MG63 (cell line): ENCODE data around the gene TMEM82. TPM values are rescaled to one million over a fixed set of nuclear protein-coding genes. Genes with fewer than 3 reads are reported as not detected.
"Not testable (repeated sequence)": the region's sequence is repeated elsewhere in the genome, so short reads cannot be mapped to it uniquely, and the experiment has no call there.

Experiments used
- DNase-seq: peaks from one replicate; pipeline ENCODE4 v3.0.0-alpha.2; 2020
- H3K27me3 ChIP-seq: fragments of 250-450 bp; sonication (Bioruptor Pico); 2 replicates; pipeline ENCODE4 v1.5.1; 2020; ENCODE audit warnings: mild to moderate bottlenecking, moderate library complexity
- H3K36me3 ChIP-seq: fragments of 250-450 bp; sonication (Bioruptor Pico); 2 replicates; pipeline ENCODE4 v1.5.1; 2020; ENCODE audit warnings: mild to moderate bottlenecking, moderate library complexity
- H3K4me3 ChIP-seq: fragments of 250-450 bp; sonication (Bioruptor Pico); 2 replicates; pipeline ENCODE4 v1.5.1; 2020; ENCODE audit warnings: mild to moderate bottlenecking, moderate library complexity
- H3K9me3 ChIP-seq: fragments of 250-450 bp; sonication (Bioruptor Pico); 2 replicates; pipeline ENCODE4 v1.5.1; 2020; ENCODE audit warnings: mild to moderate bottlenecking, moderate library complexity
- total RNA-seq: library from RNA; depleted of rRNA; stranded (reverse); fragments of >200 nt; shearing (Covaris generic); gene quantifications from 2 replicates; pipeline ENCODE4 v1.2.3, GENCODE V29; 2014; ENCODE audit warnings: low replicate concordance; rRNA removed

The TMEM82 gene
- not detected in 2 replicates for total RNA-seq

DNA sequence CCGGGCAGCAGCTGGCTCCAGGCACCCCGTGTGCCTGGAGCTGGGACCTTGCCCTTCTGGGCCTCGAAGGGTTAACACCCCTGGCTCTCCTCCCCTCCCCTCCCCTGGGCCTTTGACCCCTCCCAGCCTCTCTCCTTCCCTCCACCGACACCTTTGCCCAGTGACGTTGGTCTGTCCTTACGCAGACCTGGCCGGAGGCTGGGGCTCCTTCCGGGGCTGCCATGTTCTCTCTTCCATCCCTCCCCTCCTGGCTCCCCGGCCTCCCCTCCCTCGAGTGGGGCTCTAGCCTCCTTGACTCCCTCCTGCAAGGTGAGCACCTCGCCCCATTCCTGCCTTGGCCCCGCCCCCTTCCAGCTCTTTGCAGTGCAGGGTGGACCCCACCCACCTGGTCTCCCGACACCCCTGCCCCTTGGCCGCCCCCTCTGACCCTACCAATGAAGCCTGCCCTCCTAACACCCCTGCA lies at the start of gene TMEM82:
TSS of gene TMEM82 (plus strand) at position 161 of the 463 bp plus-strand sequence. CDS start at position 222, 61 bp downstream.
- Histone ChIP-seq H3K9me3 (no peaks in the 10 kb centered on the region), H3K36me3 (no peaks in the 10 kb centered on the region), H3K27me3 (no peaks in the 10 kb centered on the region), H3K4me3 (no peak within 1 kb of the TSS)
- DNase-seq: no peak

DNA sequence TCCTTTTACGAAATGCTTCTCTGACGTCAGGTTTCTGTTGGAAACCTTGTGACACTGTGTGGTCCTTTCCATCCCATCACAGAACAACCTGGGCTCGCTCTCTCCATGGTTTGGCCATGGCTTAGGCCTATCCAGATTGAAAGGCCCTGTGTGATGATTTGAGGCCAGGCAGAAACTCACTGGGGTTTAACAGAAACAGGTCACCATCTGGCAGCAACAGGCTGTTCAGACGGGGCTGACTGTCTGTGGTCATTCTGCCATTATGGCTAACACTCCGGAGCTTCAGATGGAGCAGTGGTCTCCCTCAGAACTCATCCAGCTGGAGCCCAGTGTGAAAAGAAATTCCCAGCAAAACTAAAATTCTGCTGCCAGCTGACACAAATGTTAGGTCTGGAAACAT lies 48.9 kb upstream of the TMEM82 start:
- no peak for DNase-seq
- no peaks in the 10 kb centered on the region for H3K27me3 ChIP-seq

DNA sequence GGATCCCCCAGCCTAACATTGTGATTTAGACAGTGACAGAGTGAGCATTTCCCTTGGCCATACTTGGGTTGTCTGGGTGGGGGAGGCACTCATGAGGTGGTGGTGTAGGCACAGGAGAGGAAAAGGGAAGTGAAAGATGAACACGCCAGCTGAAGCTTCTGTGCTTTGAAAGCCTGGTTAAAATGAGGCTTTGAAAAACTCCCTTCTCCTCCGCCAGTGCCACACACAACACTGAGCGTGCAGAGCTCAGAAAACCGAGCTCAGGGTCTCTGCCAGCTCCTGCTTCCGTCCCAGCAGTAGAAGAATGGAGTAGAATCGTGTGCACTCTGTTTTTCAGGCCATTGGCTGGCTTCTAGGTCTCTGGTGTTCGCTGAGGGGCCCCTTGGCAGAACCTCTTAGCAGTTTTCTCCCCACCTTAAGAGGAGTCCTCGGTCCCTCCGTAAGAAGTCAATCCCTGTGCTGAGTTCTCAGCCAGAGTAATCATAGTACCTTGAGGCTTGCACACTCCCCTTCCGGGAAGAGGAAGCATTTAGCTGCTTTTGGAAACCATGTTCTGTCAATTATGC lies 45.3 kb upstream of the TMEM82 start:
- peaks cover 4% of the 10 kb centered on the region; the same call in 1 of the 2 replicates for H3K36me3 ChIP-seq
- DNase-seq: no peak
- H3K9me3 ChIP-seq: no peaks in the 10 kb centered on the region
- no peaks in the 10 kb centered on the region for H3K27me3 ChIP-seq
- H3K4me3 ChIP-seq: no peak overlapping the region

More for the DNA sequence above, 48.9 kb upstream of the TMEM82 start:
- no peaks in the 10 kb centered on the region for H3K9me3 ChIP-seq
- peaks cover 7% of the 10 kb centered on the region; the same call in 1 of the 2 replicates for H3K36me3 ChIP-seq
- no peak overlapping the region for H3K4me3 ChIP-seq

GRCh38 chr1:15698201-15698600 lies 44.1 kb upstream of the TMEM82 start:
- Histone ChIP-seq H3K9me3 (no peaks in the 10 kb centered on the region), H3K36me3 (peaks cover 4% of the 10 kb centered on the region; the same call in 1 of the 2 replicates), H3K4me3 (no peak overlapping the region), H3K27me3 (no peaks in the 10 kb centered on the region)
- DNase-seq: no peak

GRCh38 chr1:15699321-15699720 lies 43.0 kb upstream of the TMEM82 start:
- not testable (repeated sequence) for H3K36me3 ChIP-seq, H3K9me3 ChIP-seq, H3K4me3 ChIP-seq, DNase-seq, H3K27me3 ChIP-seq

DNA sequence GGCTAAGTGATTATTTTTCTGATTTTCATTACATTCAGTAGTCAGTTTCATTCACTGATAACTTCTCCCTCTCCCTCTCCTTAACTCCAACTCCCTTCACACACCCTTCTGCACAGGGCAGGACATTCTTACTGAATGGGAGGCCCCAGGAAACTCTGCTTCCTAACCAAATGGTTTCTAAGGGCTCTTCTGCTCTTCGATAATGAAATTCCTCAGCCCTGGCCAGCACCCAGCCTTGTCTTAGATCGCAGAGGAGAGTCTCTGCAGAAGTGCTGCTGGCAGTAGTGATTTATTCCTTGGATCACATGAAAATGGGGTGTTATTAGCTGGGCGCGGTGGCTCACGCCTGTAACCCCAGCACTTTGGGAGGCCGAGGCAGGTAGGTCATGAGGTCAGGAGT lies 41.8 kb upstream of the TMEM82 start:
- H3K36me3 ChIP-seq: peaks cover 8% of the 10 kb centered on the region
- H3K4me3 ChIP-seq: no peak overlapping the region
- H3K9me3 ChIP-seq: no peaks in the 10 kb centered on the region
- H3K27me3 ChIP-seq: no peaks in the 10 kb centered on the region
- DNase-seq: no peak

GRCh38 chr1:15701784-15702183 lies 40.5 kb upstream of the TMEM82 start:
- no peaks in the 10 kb centered on the region for H3K27me3 ChIP-seq
- no peaks in the 10 kb centered on the region for H3K9me3 ChIP-seq
- DNase-seq: no peak
- H3K4me3 ChIP-seq: no peak overlapping the region
- peaks cover 8% of the 10 kb centered on the region for H3K36me3 ChIP-seq

DNA sequence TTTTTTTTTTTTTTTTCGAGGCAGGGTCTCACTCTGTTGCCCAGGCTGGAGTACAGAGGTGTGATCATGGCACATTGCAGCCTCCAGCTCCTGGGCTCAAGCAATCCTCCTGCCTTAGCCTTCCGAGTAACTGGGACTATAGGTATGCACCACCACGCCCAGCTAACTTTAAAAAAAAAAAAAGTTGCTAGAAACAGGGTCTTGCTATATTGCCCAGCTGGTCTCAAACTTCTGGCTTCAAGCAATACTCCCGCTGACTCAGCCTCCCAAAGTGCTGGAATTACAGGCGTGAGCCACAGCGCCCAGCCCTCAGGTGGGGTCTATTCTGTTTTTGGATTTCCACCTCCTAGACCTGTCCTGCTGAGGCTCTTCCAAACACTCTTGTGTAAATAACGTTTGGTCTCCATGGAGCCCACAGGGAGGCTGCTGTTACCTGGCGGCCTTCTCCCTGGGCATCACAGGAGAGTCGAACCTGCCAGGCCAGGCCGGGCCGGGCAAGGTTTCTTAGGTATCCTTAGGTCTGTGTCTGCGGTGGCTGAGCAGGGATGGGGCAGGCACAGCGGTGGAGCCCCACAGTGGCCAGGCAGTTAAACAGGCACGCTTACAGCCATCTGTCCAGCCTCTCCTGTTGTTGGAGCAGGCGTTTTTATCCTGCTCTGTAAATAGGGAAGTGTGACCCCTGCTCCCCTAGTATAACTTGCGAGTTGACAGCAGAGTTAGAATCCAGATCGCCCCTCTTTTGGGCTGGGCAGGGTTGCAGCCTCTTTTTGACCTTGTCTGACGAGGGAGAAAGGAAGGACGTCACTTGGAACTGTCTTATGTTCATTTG lies 39.4 kb upstream of the TMEM82 start:
- peak; percentile 19 for DNase-seq

DNA sequence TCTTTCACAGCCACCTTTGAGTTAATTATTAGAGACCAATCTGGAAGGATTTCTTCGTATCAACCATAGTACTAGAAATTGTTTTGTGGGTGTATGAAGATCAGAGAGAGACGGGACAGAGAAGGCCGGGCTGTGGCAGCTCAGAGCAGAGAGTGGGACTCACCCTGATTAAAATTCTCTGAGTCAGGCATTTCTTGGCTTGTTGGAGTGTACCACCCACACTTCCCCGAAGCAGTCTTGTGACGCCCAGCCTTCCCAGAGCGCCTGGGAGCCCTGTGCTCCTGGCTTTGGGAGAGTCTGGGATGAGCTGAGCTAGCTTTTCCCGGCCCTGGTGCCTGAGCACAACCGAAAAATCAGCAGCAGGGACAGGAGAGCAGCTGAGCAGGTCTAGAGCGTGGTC lies 38.7 kb upstream of the TMEM82 start:
- Histone ChIP-seq H3K9me3 (no peaks in the 10 kb centered on the region), H3K4me3 (no peak overlapping the region), H3K27me3 (no peaks in the 10 kb centered on the region), H3K36me3 (peaks cover 8% of the 10 kb centered on the region)
- peak; percentile 87 for DNase-seq

More for the DNA sequence above, 39.4 kb upstream of the TMEM82 start:
- Histone ChIP-seq H3K36me3 (peaks cover 8% of the 10 kb centered on the region), H3K4me3 (no peak overlapping the region), H3K9me3 (no peaks in the 10 kb centered on the region), H3K27me3 (no peaks in the 10 kb centered on the region)

DNA sequence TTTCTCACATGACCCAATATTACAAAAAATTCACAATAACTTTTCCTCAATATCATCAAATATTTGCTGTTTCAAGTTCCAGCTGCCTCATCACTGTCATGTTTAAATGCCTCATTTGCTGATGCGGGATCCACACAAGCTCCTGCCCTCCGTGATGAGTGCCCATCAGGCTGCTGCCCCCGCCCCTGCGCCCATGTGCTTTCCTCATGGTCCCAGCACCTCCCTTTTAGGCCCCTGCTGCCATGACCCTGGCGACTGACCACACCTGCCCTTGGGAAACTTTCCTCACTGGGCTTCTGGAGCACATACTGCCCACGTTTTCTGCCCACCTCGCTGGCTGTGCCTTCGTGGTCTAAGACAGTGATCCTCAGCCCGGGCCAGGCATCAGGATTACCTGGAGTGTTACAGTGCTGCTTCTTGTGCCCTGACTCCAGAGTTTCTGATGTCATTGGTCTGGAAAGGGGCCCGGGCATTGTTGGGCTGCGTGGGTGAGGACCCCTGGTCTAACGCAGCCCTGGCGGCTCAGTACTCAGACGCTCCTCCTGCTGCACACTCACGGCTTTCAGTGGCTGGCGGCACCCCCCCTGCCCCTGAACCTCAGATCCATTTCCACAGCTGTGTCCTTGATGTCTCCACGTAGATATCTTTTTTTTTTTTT lies 37.6 kb upstream of the TMEM82 start:
- no peak overlapping the region for H3K4me3 ChIP-seq
- H3K9me3 ChIP-seq: no peaks in the 10 kb centered on the region
- H3K27me3 ChIP-seq: no peaks in the 10 kb centered on the region
- no peak for DNase-seq
- peaks cover 8% of the 10 kb centered on the region for H3K36me3 ChIP-seq

DNA sequence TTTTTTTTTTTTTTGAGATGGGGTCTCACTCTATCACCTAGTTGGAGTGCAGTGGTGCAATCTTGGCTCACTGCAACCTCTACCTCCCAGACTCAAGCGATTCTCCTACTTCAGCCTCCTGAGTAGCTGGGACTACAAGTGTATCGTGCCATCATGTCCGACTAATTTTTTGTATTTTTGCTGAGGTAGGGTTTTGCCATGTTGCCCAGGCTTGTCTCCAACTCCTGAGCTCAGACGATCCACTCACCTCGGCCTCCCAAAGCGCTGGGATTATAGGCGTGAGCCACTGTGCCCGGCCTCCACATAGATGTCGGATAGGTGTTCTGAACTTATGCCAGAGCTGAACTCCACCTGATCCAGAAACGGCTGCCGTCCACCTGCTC lies 37.1 kb upstream of the TMEM82 start:
- Histone ChIP-seq H3K4me3 (no peak overlapping the region), H3K9me3 (no peaks in the 10 kb centered on the region), H3K27me3 (no peaks in the 10 kb centered on the region), H3K36me3 (peaks cover 8% of the 10 kb centered on the region)
- DNase-seq: no peak

GRCh38 chr1:15706751-15707150 lies 35.5 kb upstream of the TMEM82 start:
- H3K36me3 ChIP-seq: peaks cover 8% of the 10 kb centered on the region
- no peak for DNase-seq
- no peaks in the 10 kb centered on the region for H3K27me3 ChIP-seq
- H3K4me3 ChIP-seq: no peak overlapping the region
- H3K9me3 ChIP-seq: no peaks in the 10 kb centered on the region

DNA sequence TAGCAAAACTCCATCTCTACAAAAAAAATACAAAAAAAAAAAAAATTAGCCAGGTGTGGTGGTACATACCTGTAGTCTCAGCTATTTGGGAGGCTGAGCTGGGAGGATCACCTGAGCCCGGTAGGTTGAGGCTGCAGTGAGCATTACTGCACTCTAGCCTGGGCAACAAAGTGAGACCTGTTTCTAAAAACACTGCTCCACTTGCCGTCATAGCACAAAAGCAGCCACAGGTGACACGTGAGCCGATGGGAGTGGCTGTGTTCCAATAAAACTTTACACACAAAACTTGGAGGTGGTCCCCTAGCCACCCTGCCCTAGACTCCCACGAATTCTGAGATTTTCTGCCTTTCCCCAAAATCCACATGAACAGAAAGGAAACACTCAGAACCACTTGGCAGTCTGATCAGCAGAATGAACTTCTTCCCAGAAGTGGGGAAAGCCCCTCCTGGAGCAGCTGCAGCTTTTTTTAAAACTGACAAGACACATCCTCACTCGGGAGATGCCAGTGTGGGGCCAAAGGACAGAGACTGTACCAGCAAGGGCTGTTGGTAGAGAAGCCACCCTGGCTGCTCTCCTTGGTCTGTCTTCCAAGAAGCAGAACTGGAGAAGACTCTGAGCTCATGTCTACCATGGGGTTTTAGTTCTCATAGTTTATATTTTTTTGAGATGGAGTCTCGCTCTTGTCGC lies 34.9 kb upstream of the TMEM82 start:
- Histone ChIP-seq H3K9me3 (no peaks in the 10 kb centered on the region), H3K36me3 (peaks cover 8% of the 10 kb centered on the region), H3K4me3 (no peak overlapping the region), H3K27me3 (no peaks in the 10 kb centered on the region)
- DNase-seq: no peak

- Histone ChIP-seq H3K36me3 (peaks cover 8% of the 10 kb centered on the region), H3K4me3 (no peak overlapping the region), H3K27me3 (no peaks in the 10 kb centered on the region), H3K9me3 (no peaks in the 10 kb centered on the region)
- DNase-seq: no peak
Observed at GRCh38 chr1:15708486-15709137, 33.7 kb upstream of the TMEM82 start.

- peaks cover 8% of the 10 kb centered on the region for H3K36me3 ChIP-seq
- H3K9me3 ChIP-seq: no peaks in the 10 kb centered on the region
- DNase-seq: no peak
- H3K4me3 ChIP-seq: no peak overlapping the region
- no peaks in the 10 kb centered on the region for H3K27me3 ChIP-seq
Observed at GRCh38 chr1:15709226-15709625, 33.1 kb upstream of the TMEM82 start.

DNA sequence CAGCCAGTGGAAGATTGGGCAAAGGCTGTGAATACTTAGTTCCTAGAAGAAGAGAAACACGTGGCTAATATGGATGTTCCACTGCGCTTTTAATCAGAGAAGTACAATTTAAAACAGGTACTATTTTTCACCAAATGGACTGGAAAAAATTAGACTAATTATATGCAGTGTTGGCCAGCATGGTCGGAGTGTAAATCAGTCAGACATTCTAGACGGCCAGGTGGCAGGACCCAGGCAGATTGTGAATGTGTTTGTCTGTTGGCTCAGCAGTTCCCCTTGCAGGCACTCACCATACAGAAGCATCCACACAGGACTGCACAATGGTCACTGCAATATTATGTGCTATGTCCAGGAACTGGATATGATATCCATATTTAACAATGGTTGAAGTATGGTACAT lies 30.1 kb upstream of the TMEM82 start:
- H3K27me3 ChIP-seq: no peaks in the 10 kb centered on the region
- no peak for DNase-seq
- no peak overlapping the region for H3K4me3 ChIP-seq
- H3K9me3 ChIP-seq: no peaks in the 10 kb centered on the region
- no peaks in the 10 kb centered on the region; the same call in none of the 2 replicates for H3K36me3 ChIP-seq
